A549 (cell line): ENCODE measurements around the gene ANKRD23.

ENCODE experiments used
- CTCF ChIP-seq: fragments of >200 bp; sonication (Bioruptor Twin); formaldehyde crosslinking; IDR thresholded peaks from 3 replicates; pipeline ENCODE4 v1.5.1; 2016
- SMC3 ChIP-seq: fragments of >200 bp; sonication (Bioruptor Twin); formaldehyde crosslinking; IDR thresholded peaks from 3 replicates; pipeline ENCODE4 v1.6.1; 2018; ENCODE audit warnings: inconsistent platforms

- TF ChIP-seq SMC3 (no peak), CTCF (no peak)
Measured at GRCh38 chr2:96832408-96832753, 11.4 kb downstream of the ANKRD23 start.
